Activated naive CD4-positive, alpha-beta T cell treated with anti-CD3 and anti-CD28 coated beads for 36 hours (primary cell): Measurements from ENCODE around the gene GRID1. TPM values are rescaled to one million over a fixed set of nuclear protein-coding genes. Genes with fewer than 3 reads are reported as not detected.

Experiments used
- CTCF ChIA-PET: fragments of 350-600 bp; sonication (Branson Sonifier 250); formaldehyde crosslinking; loops from one replicate; lab custom pipeline; 2021; ENCODE audit warnings: antibody characterized with exemption; lab: Charles Lee
- DNase-seq: peaks from one replicate; pipeline ENCODE4 v3.0.0-alpha.2; 2020
- H3K27ac Mint-ChIP-seq: one replicate; pipeline ENCODE4 v1.8.0; 2021; ENCODE audit warnings: mild to moderate bottlenecking, mixed read lengths
- H3K27me3 Mint-ChIP-seq: one replicate; pipeline ENCODE4 v1.8.0; 2021; ENCODE audit warnings: low read depth, mixed read lengths
- H3K36me3 Mint-ChIP-seq: one replicate; pipeline ENCODE4 v1.8.0; 2021; ENCODE audit warnings: low read depth, mixed read lengths
- H3K4me1 Mint-ChIP-seq: one replicate; pipeline ENCODE4 v1.8.0; 2021; ENCODE audit warnings: low read depth, mixed read lengths
- H3K4me3 Mint-ChIP-seq: one replicate; pipeline ENCODE4 v1.8.0; 2021; ENCODE audit warnings: mild to moderate bottlenecking, moderate library complexity, mixed read lengths
- H3K9me3 Mint-ChIP-seq: one replicate; pipeline ENCODE4 v1.8.0; 2021; ENCODE audit warnings: mixed read lengths
- intact Hi-C: fragments of 100-400 bp; cut with micrococcal nuclease; formaldehyde crosslinking; loops from one replicate; pipeline ENCODE4 v1.15.1; 2023
- microRNA-seq: library from miRNA; unstranded; fragments of <30 nt; microRNA quantifications from one replicate; pipeline ENCODE4 v1.2.0, GENCODE V29; 2022; ENCODE audit warnings: borderline microRNAs expressed, borderline replicate concordance
- total RNA-seq, 2 experiments: library from RNA; stranded (reverse); gene quantifications; one replicate each; pipeline ENCODE4 v1.2.3, GENCODE V29; 2021

Gene GRID1
- total RNA-seq, 2 experiments from 2014 or later: not detected

- CTCF ChIA-PET: interaction anchor here (0.7 to 1.5 kb wide), 3 partner anchors 17 to 171 kb away, joined by 3 to 5 read pairs (median 3); no protein-coding TSS in a partner anchor
- no peak for DNase-seq
These were observed 773.3 kb downstream of the GRID1 start for GRCh38 chr10:85593226-85593772.

GRCh38 chr10:85581371-85581770 is 785.2 kb downstream of the GRID1 start:
- Mint-ChIP-seq H3K4me1 (no peaks in the 10 kb centered on the region), H3K36me3 (no peaks in the 10 kb centered on the region)

More at GRCh38 chr10:85593226-85593772, 773.3 kb downstream of the GRID1 start:
- H3K27me3 Mint-ChIP-seq: no peaks in the 10 kb centered on the region
- peaks cover 19% of the 10 kb centered on the region for H3K4me1 Mint-ChIP-seq
- no peaks in the 10 kb centered on the region for H3K36me3 Mint-ChIP-seq
- intact Hi-C loops: no loop called here
- H3K4me3 Mint-ChIP-seq: no peak overlapping the region
- no peak overlapping the region for H3K27ac Mint-ChIP-seq
- peaks cover 2% of the 10 kb centered on the region for H3K9me3 Mint-ChIP-seq

GRCh38 chr10:85580585-85580984 is 786.0 kb downstream of the GRID1 start:
- CTCF ChIA-PET: no interaction called here
- H3K4me3 Mint-ChIP-seq: no peak overlapping the region
- intact Hi-C loops: no loop called here
- no peak for DNase-seq
- H3K27me3 Mint-ChIP-seq: peaks cover 3% of the 10 kb centered on the region
- no peaks in the 10 kb centered on the region for H3K36me3 Mint-ChIP-seq
- H3K4me1 Mint-ChIP-seq: no peaks in the 10 kb centered on the region
- no peaks in the 10 kb centered on the region for H3K9me3 Mint-ChIP-seq
- no peak overlapping the region for H3K27ac Mint-ChIP-seq

More at GRCh38 chr10:85581371-85581770, 785.2 kb downstream of the GRID1 start:
- H3K27me3 Mint-ChIP-seq: peaks cover 3% of the 10 kb centered on the region
- no peak overlapping the region for H3K27ac Mint-ChIP-seq
- intact Hi-C loops: no loop called here
- no peak for DNase-seq
- CTCF ChIA-PET: no interaction called here
- H3K4me3 Mint-ChIP-seq: no peak overlapping the region
- no peaks in the 10 kb centered on the region for H3K9me3 Mint-ChIP-seq

- peaks cover 3% of the 10 kb centered on the region for H3K27me3 Mint-ChIP-seq
- CTCF ChIA-PET: no interaction called here
- intact Hi-C loops: no loop called here
- no peaks in the 10 kb centered on the region for H3K36me3 Mint-ChIP-seq
- H3K9me3 Mint-ChIP-seq: no peaks in the 10 kb centered on the region
- DNase-seq: no peak
- no peak overlapping the region for H3K4me3 Mint-ChIP-seq
- no peaks in the 10 kb centered on the region for H3K4me1 Mint-ChIP-seq
- H3K27ac Mint-ChIP-seq: no peak overlapping the region
These were observed 787.7 kb downstream of the GRID1 start for GRCh38 chr10:85578860-85579259.

- intact Hi-C loops: no loop called here
- Mint-ChIP-seq H3K9me3 (no peaks in the 10 kb centered on the region), H3K27ac (no peak overlapping the region), H3K4me1 (no peaks in the 10 kb centered on the region), H3K4me3 (no peak overlapping the region), H3K27me3 (peaks cover 3% of the 10 kb centered on the region), H3K36me3 (no peaks in the 10 kb centered on the region)
- no peak for DNase-seq
- CTCF ChIA-PET: no interaction called here
These were observed 791.2 kb downstream of the GRID1 start for GRCh38 chr10:85575441-85575840.

- CTCF ChIA-PET: no interaction called here
- Mint-ChIP-seq H3K36me3 (no peaks in the 10 kb centered on the region), H3K4me3 (no peak overlapping the region), H3K27me3 (no peaks in the 10 kb centered on the region), H3K4me1 (no peaks in the 10 kb centered on the region), H3K27ac (no peak overlapping the region), H3K9me3 (no peaks in the 10 kb centered on the region)
- intact Hi-C loops: no loop called here
- no peak for DNase-seq
These were observed 795.7 kb downstream of the GRID1 start for GRCh38 chr10:85570871-85571270.

GRCh38 chr10:85565381-85565780 is 801.2 kb downstream of the GRID1 start:
- Mint-ChIP-seq H3K36me3 (no peaks in the 10 kb centered on the region), H3K27ac (no peak overlapping the region), H3K4me3 (no peak overlapping the region), H3K4me1 (no peaks in the 10 kb centered on the region), H3K9me3 (no peaks in the 10 kb centered on the region), H3K27me3 (no peaks in the 10 kb centered on the region)
- CTCF ChIA-PET: no interaction called here
- intact Hi-C loops: no loop called here
- no peak for DNase-seq

GRCh38 chr10:85558533-85558932 is 808.1 kb downstream of the GRID1 start:
- no peak overlapping the region for H3K27ac Mint-ChIP-seq

GRCh38 chr10:85557706-85558105 is 808.9 kb downstream of the GRID1 start:
- H3K4me1 Mint-ChIP-seq: no peaks in the 10 kb centered on the region
- no peak for DNase-seq
- peaks cover 2% of the 10 kb centered on the region for H3K27me3 Mint-ChIP-seq
- no peaks in the 10 kb centered on the region for H3K36me3 Mint-ChIP-seq
- no peak overlapping the region for H3K27ac Mint-ChIP-seq
- no peak overlapping the region for H3K4me3 Mint-ChIP-seq
- CTCF ChIA-PET: no interaction called here
- H3K9me3 Mint-ChIP-seq: no peaks in the 10 kb centered on the region
- intact Hi-C loops: no loop called here

More at GRCh38 chr10:85558533-85558932, 808.1 kb downstream of the GRID1 start:
- CTCF ChIA-PET: no interaction called here
- Mint-ChIP-seq H3K27me3 (peaks cover 2% of the 10 kb centered on the region), H3K4me1 (no peaks in the 10 kb centered on the region), H3K36me3 (no peaks in the 10 kb centered on the region), H3K9me3 (no peaks in the 10 kb centered on the region), H3K4me3 (no peak overlapping the region)
- intact Hi-C loops: no loop called here
- DNase-seq: no peak

GRCh38 chr10:85557077-85557476 is 809.5 kb downstream of the GRID1 start:
- no peaks in the 10 kb centered on the region for H3K4me1 Mint-ChIP-seq
- H3K27ac Mint-ChIP-seq: no peak overlapping the region
- H3K4me3 Mint-ChIP-seq: no peak overlapping the region
- H3K9me3 Mint-ChIP-seq: no peaks in the 10 kb centered on the region
- H3K27me3 Mint-ChIP-seq: peaks cover 2% of the 10 kb centered on the region
- intact Hi-C loops: no loop called here
- CTCF ChIA-PET: no interaction called here
- DNase-seq: no peak
- H3K36me3 Mint-ChIP-seq: no peaks in the 10 kb centered on the region

Small RNAs within 50 kb of the gene (microRNA-seq; reads per million reads assigned to microRNA genes)
- gene MIR346: not detected

Other genes starting within 250 kb of the GRID1 start
- gene WAPL, start 155.0 kb upstream of the GRID1 start, total RNA-seq: 10 to 100 TPM; 30.2 to 33.5 TPM